BLaER1 treated with 17β-estradiol and CSF1 and Interleukin-3, amounts not matched to agents 10 nM and 100 nM (cell line): ENCODE data around the gene SH3GL1.
A peak's percentile ranks its signal among the peaks of the same experiment; 100 is the strongest.

ENCODE experiments used
- H3K27ac ChIP-seq, 11 experiments: shearing (Covaris generic); formaldehyde crosslinking; 2 replicates each; pipeline ENCODE4 v1.8.1; 2022
- H3K27me3 ChIP-seq, 11 experiments: shearing (Covaris generic); formaldehyde crosslinking; 2 replicates each; pipeline ENCODE4 v1.8.1; 2022
- H3K36me3 ChIP-seq, 11 experiments: shearing (Covaris generic); formaldehyde crosslinking; 2 replicates each; pipeline ENCODE4 v1.8.1; 2022
- H3K4me1 ChIP-seq, 10 experiments: shearing (Covaris generic); formaldehyde crosslinking; 2 replicates each; pipeline ENCODE4 v1.8.1; 2022
- H3K4me2 ChIP-seq, 11 experiments: shearing (Covaris generic); formaldehyde crosslinking; 2 replicates each; pipeline ENCODE4 v1.8.1; 2022
- H3K4me3 ChIP-seq, 10 experiments: shearing (Covaris generic); formaldehyde crosslinking; 2 replicates each; pipeline ENCODE4 v1.8.1; 2022
- H3K9ac ChIP-seq, 11 experiments: shearing (Covaris generic); formaldehyde crosslinking; 2 replicates each; pipeline ENCODE4 v1.8.1; 2022
- H3K9me3 ChIP-seq, 11 experiments: shearing (Covaris generic); formaldehyde crosslinking; replicated peaks in 1 of 11; 2 replicates each; pipeline ENCODE4 v1.8.1; 2022
- H4K20me1 ChIP-seq, 11 experiments: shearing (Covaris generic); formaldehyde crosslinking; 2 replicates each; pipeline ENCODE4 v1.8.1; 2022
- Cebpa-rat ChIP-seq, 11 experiments: shearing (Covaris generic); IDR thresholded peaks; 2 replicates each; pipeline ENCODE4 v1.8.1; 2022

Gene SH3GL1

GRCh38 chr19:4347521-4347920, 52.8 kb downstream of the SH3GL1 start:
- H3K9ac ChIP-seq: no peak overlapping the region
- no peak overlapping the region for H3K27ac ChIP-seq
- no peaks in the 10 kb centered on the region for H3K27me3 ChIP-seq
- H3K4me1 ChIP-seq: peaks cover 9 to 15% (median 10%) of the 10 kb centered on the region in 10 experiments
- no peak overlapping the region for H3K4me2 ChIP-seq
- peaks cover 28 to 58% (median 42%) of the 10 kb centered on the region in 11 experiments for H3K36me3 ChIP-seq
- TF ChIP-seq Cebpa-rat (IDR thresholded peaks at IDR 0.05): no peak
- H4K20me1 ChIP-seq: peaks cover 0 to 27% (median 0%) of the 10 kb centered on the region in 11 experiments; a peak in 6 of 22 replicates
- no peak overlapping the region for H3K4me3 ChIP-seq
- no peaks in the 10 kb centered on the region for H3K9me3 ChIP-seq

DNA sequence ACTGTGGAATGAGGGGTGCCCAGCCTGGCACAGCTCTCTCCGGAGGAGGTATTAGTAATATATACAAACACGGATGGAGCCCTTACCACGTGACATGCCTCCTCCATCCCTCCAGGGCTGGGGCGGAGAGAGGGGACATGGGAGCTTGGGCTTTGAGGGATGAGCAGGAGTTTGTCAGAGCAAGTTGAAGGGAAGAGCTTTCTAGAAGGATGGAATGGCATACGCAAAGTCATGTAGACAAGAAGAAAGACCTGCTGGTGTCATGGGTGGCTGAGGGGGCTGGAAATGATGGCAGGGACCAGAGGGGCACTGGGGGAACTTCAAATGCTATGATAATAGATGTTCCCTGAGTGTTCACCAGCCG, 54.3 kb downstream of the SH3GL1 start:
- Histone ChIP-seq H3K9ac (no peak overlapping the region), H3K36me3 (peaks cover 28 to 53% (median 41%) of the 10 kb centered on the region in 11 experiments), H3K27me3 (no peaks in the 10 kb centered on the region), H3K4me2 (no peak overlapping the region), H3K27ac (no peak overlapping the region), H3K9me3 (no peaks in the 10 kb centered on the region), H3K4me3 (no peak overlapping the region), H3K4me1 (peaks cover 16 to 28% (median 18%) of the 10 kb centered on the region in 10 experiments), H4K20me1 (peaks cover 0 to 20% (median 0%) of the 10 kb centered on the region in 11 experiments; a peak in 6 of 22 replicates)
- no peak for TF ChIP-seq Cebpa-rat (IDR thresholded peaks at IDR 0.05)

GRCh38 chr19:4345342-4346019, 54.9 kb downstream of the SH3GL1 start:
- Histone ChIP-seq H3K4me1 (peaks cover 16 to 28% (median 18%) of the 10 kb centered on the region in 10 experiments), H3K27ac (no peak overlapping the region), H3K27me3 (no peaks in the 10 kb centered on the region), H4K20me1 (peaks cover 0 to 20% (median 0%) of the 10 kb centered on the region in 11 experiments; a peak in 6 of 22 replicates), H3K9ac (no peak overlapping the region), H3K4me3 (no peak overlapping the region), H3K9me3 (no peaks in the 10 kb centered on the region), H3K36me3 (peaks cover 24 to 47% (median 36%) of the 10 kb centered on the region in 11 experiments), H3K4me2 (no peak overlapping the region; a peak in 1 of 22 replicates)
- TF ChIP-seq Cebpa-rat (IDR thresholded peaks at IDR 0.05): no peak

GRCh38 chr19:4343370-4344307, 56.7 kb downstream of the SH3GL1 start, which contains the start of gene MPND:
MPND (plus strand) TSS chr19:4343562; CDS start chr19:4343594, 32 bp downstream.
- H3K9ac ChIP-seq: peak within 1 kb of the TSS; percentile 72 to 89 (median 84)
- peaks cover 21 to 34% (median 24%) of the 10 kb centered on the region in 10 experiments for H3K4me1 ChIP-seq
- peak within 1 kb of the TSS; percentile 92 to 100 (median 99) for H3K4me2 ChIP-seq
- H3K27me3 ChIP-seq: no peaks in the 10 kb centered on the region
- H3K9me3 ChIP-seq: no peaks in the 10 kb centered on the region
- peaks cover 18 to 31% (median 25%) of the 10 kb centered on the region in 11 experiments for H3K36me3 ChIP-seq
- peak within 1 kb of the TSS; percentile 25 to 89 (median 84); a peak in 21 of 22 replicates for H3K27ac ChIP-seq
- TF ChIP-seq Cebpa-rat (IDR thresholded peaks at IDR 0.05): no peak
- peak within 1 kb of the TSS; percentile 61 to 82 (median 70) for H3K4me3 ChIP-seq
- peaks cover 0 to 20% (median 0%) of the 10 kb centered on the region in 11 experiments; a peak in 5 of 22 replicates for H4K20me1 ChIP-seq

DNA sequence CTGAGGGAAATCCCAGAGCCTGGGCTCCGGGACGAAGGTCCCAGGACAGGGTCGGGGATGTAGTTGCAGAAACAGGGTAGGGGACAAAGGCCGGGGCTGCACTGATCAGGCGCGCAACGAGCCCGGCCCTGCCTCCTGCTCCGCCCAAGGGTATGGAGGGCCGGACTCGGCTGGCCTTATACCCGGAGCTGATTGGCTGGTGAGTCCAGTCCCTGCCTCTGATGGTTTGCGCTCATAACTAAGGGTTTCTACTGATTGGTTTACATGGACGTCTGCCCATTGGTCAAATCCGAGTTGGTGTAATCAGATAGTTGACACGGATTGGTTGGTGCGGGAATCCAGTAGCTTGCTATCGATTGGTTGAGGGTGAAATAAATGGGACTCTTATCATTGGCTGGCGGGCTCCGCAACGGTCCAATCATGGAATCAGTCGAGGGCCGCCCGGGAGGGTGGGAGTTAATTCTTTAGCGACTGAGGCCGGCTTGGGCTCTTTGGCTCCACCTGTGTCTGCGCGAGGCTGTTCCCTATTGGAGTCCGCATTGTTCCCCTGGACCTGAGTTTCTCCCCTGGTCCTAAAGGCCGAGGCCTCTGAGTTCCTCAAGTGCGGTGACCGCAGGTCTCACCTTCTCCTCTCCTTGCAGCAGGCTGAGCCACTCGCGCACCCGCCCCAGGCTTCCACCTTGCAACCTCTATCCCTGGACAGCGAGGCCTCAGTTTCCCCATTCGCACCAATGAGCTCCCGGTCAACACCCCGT, 57.6 kb downstream of the SH3GL1 start:
- no peaks in the 10 kb centered on the region for H3K9me3 ChIP-seq
- H3K27me3 ChIP-seq: no peaks in the 10 kb centered on the region
- H3K4me1 ChIP-seq: peaks cover 28 to 42% (median 31%) of the 10 kb centered on the region in 10 experiments
- peak overlapping the region; percentile 80 to 100 (median 96) for H3K4me2 ChIP-seq
- no peak for TF ChIP-seq Cebpa-rat (IDR thresholded peaks at IDR 0.05)
- peak overlapping the region; percentile 61 to 82 (median 70) for H3K4me3 ChIP-seq
- peak overlapping the region; percentile 25 to 89 (median 84); a peak in 21 of 22 replicates for H3K27ac ChIP-seq
- peaks cover 0 to 20% (median 0%) of the 10 kb centered on the region in 11 experiments; a peak in 5 of 22 replicates for H4K20me1 ChIP-seq
- peak overlapping the region; percentile 72 to 89 (median 84) for H3K9ac ChIP-seq
- peaks cover 14 to 24% (median 17%) of the 10 kb centered on the region in 11 experiments for H3K36me3 ChIP-seq

GRCh38 chr19:4342314-4342614, 58.1 kb downstream of the SH3GL1 start:
- H3K4me1 ChIP-seq: peaks cover 30 to 46% (median 34%) of the 10 kb centered on the region in 10 experiments
- no peak for TF ChIP-seq Cebpa-rat (IDR thresholded peaks at IDR 0.05)

DNA sequence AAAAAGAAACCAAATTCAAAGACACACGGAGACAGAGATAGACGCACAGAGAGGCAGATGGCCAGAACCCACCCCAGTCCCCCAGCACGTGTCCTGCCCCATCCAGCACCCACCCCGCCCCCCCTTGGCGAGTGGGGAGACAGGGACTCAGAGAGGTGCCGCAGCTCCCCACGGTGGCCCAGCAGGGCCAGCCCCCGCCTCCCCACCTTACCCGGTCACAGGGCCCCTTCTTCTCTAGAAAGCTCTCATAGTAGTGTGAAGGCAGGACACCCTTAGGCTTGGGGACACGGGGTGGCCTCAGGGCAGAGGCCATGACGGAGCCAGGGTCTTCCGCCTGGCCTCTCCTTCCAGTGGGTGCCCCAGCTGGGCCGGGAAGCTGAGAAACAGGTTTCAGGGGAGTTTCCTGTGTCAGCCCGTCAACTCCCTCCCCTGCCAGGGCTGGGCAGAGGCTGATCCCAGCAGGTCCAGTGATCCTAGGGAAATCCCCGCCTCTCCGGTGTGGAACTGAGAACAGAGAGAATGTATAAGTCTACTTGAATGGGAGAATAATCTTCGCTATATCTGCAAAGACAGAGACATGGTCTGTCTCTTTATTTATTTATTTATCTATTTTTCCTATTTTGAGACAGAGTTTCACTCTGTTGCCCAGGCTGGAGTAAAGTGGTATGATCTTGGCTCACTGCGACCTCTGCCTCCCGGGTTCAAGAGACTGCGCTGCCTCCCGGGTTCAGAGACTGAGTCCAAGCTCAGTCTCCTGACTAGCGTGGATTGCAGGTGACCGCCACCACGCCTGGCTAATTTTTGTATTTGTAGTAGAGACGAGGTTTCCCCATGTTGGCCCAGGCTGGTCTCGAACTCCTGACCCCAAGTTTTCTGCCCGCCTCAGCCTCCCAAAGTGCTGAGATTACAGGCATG, 61.6 kb downstream of the SH3GL1 start, which contains the start of gene STAP2:
STAP2 (minus strand) TSS at position 387 of the 915 bp plus-strand sequence; CDS start at position 313, 74 bp downstream.
- Histone ChIP-seq H3K4me2 (peak within 1 kb of the TSS; percentile 79 to 98 (median 92)), H3K9me3 (peaks cover 0 to 6% (median 0%) of the 10 kb centered on the region in 11 experiments; a peak in 4 of 22 replicates), H4K20me1 (no peaks in the 10 kb centered on the region), H3K27me3 (no peaks in the 10 kb centered on the region), H3K36me3 (peaks cover 0 to 14% (median 0%) of the 10 kb centered on the region in 11 experiments; a peak in 7 of 22 replicates), H3K4me1 (peaks cover 21 to 31% (median 24%) of the 10 kb centered on the region in 10 experiments), H3K4me3 (peak within 1 kb of the TSS; percentile 37 to 68 (median 56); a peak in 19 of 20 replicates), H3K27ac (peak within 1 kb of the TSS; percentile 62 to 86 (median 76); a peak in 21 of 22 replicates), H3K9ac (peak within 1 kb of the TSS; percentile 71 to 85 (median 78))
- no peak for TF ChIP-seq Cebpa-rat (IDR thresholded peaks at IDR 0.05)

More at GRCh38 chr19:4342314-4342614, 58.1 kb downstream of the SH3GL1 start:
- H3K9me3 ChIP-seq: no peaks in the 10 kb centered on the region
- H3K4me3 ChIP-seq: peak overlapping the region; percentile 56 to 74 (median 64)
- H3K36me3 ChIP-seq: peaks cover 10 to 19% (median 16%) of the 10 kb centered on the region in 11 experiments; a peak in 21 of 22 replicates
- peaks cover 0 to 20% (median 0%) of the 10 kb centered on the region in 11 experiments; a peak in 5 of 22 replicates for H4K20me1 ChIP-seq
- no peaks in the 10 kb centered on the region for H3K27me3 ChIP-seq
- H3K9ac ChIP-seq: peak overlapping the region; percentile 72 to 89 (median 84)
- H3K4me2 ChIP-seq: peak overlapping the region; percentile 80 to 98 (median 91)
- H3K27ac ChIP-seq: peak overlapping the region; percentile 25 to 89 (median 84); a peak in 20 of 22 replicates
